A549 (cell line): ENCODE data around the gene MRPL27. TPM values are rescaled to one million over a fixed set of nuclear protein-coding genes. Genes with fewer than 3 reads are reported as not detected.

ENCODE experiments used
- ATAC-seq, 2 experiments: fragments of 200-7000 bp in 1 of 2; fragments of >200 bp in 1 of 2; cut with Nextera tagmentation in 1 of 2; cut with Tn5 transposase in 1 of 2; 3 replicates each; pipeline versions ENCODE4 v1.8.0 to v1.9.1; 2018 to 2020; ENCODE audit warnings: mild to moderate bottlenecking in 1 of 2, moderate library complexity in 1 of 2
- CTCF ChIA-PET: fragments of 300-600 bp; sonication (Branson Sonifier 250); formaldehyde crosslinking; extraction: SDS; loops from one replicate; lab custom pipeline; 2021; ENCODE audit warnings: antibody characterized with exemption, inconsistent platforms; lab: Yijun Ruan, JAX
- POLR2A ChIA-PET: fragments of 350-600 bp; formaldehyde crosslinking; extraction: SDS; loops from one replicate; lab custom pipeline; 2021; ENCODE audit warnings: antibody characterized with exemption, inconsistent platforms; lab: Yijun Ruan, JAX
- DNase-seq, 2 experiments: peaks; one replicate each; pipeline versions ENCODE4 v3.0.0 to v3.0.0-alpha.2; 2011 to 2016; ENCODE audit warnings: low read depth in 1 of 2, low spot score in 1 of 2
- FAIRE-seq: peaks from 2 replicates; lab custom pipeline; 2011; peaks lifted over from hg19 to GRCh38; lab: Jason Lieb, UNC
- H3K27ac ChIP-seq, 2 experiments: fragments of >200 bp; sonication (Bioruptor Twin); formaldehyde crosslinking; 3 replicates each; pipeline ENCODE4 v1.5.1; 2016 to 2017
- H3K4me1 ChIP-seq: fragments of >200 bp; sonication (Bioruptor Twin); formaldehyde crosslinking; 3 replicates; pipeline ENCODE4 v1.6.1; 2016
- H3K4me2 ChIP-seq: fragments of >200 bp; sonication (Bioruptor Twin); formaldehyde crosslinking; 3 replicates; pipeline ENCODE4 v1.6.1; 2016
- H3K4me3 ChIP-seq: fragments of >200 bp; sonication (Bioruptor Twin); formaldehyde crosslinking; 3 replicates; pipeline ENCODE4 v1.5.1; 2016
- H3K9me3 ChIP-seq: fragments of >200 bp; sonication (Bioruptor Twin); formaldehyde crosslinking; 3 replicates; pipeline ENCODE4 v1.6.1; 2016
- CEBPB ChIP-seq, 2 experiments: fragments of >200 bp in 1 of 2; sonication (Bioruptor Twin) in 1 of 2; formaldehyde crosslinking in 1 of 2; IDR thresholded peaks; 2 replicates each; pipeline ENCODE4 v1.6.1; 2012 to 2016
- CTCF ChIP-seq: fragments of >200 bp; sonication (Bioruptor Twin); formaldehyde crosslinking; IDR thresholded peaks from 3 replicates; pipeline ENCODE4 v1.5.1; 2016
- GATA3 ChIP-seq: IDR thresholded peaks from 2 replicates; pipeline ENCODE4 v1.6.1; 2012; ENCODE audit warnings: borderline replicate concordance
- HMGXB4 ChIP-seq: fragments of 250-450 bp; sonication (Bioruptor Pico); IDR thresholded peaks from 2 replicates; pipeline ENCODE4 v1.5.0; 2021; ENCODE audit warnings: mild to moderate bottlenecking, moderate library complexity, borderline replicate concordance
- HOXB13 ChIP-seq: fragments of 250-450 bp; sonication (Bioruptor Pico); IDR thresholded peaks from 2 replicates; pipeline ENCODE4 v1.5.0; 2020; ENCODE audit warnings: low read depth, mild to moderate bottlenecking, moderate library complexity
- JUN ChIP-seq, 2 experiments: fragments of >200 bp; sonication (Bioruptor Twin); formaldehyde crosslinking; IDR thresholded peaks; 2 replicates in 1 of 2; 3 replicates in 1 of 2; pipeline ENCODE4 v1.6.1; 2016 to 2017
- KDM5A ChIP-seq: fragments of 200-600 bp; sonication (generic); IDR thresholded peaks from 2 replicates; pipeline ENCODE4 v1.6.1; 2016; ENCODE audit warnings: antibody characterized with exemption, mild to moderate bottlenecking
- MAZ ChIP-seq: fragments of 150-350 bp; IDR thresholded peaks from 2 replicates; pipeline ENCODE4 v1.6.1; 2014; ENCODE audit warnings: antibody characterized with exemption, low read depth, low read length, borderline replicate concordance
- MYC ChIP-seq: IDR thresholded peaks from 2 replicates; pipeline ENCODE4 v1.6.1; 2012; ENCODE audit warnings: mild to moderate bottlenecking, inconsistent platforms, low read length, improper control_type of control experiment, borderline replicate concordance
- NFE2L2 ChIP-seq: fragments of 150-350 bp; conservative IDR thresholded peaks from 2 replicates; pipeline ENCODE4 v1.6.1; 2014; ENCODE audit warnings: low read length
- NR3C1 ChIP-seq: fragments of >200 bp; sonication (Bioruptor Twin); formaldehyde crosslinking; IDR thresholded peaks from 3 replicates; pipeline ENCODE4 v1.6.1; 2017
- PBX3 ChIP-seq: IDR thresholded peaks from 2 replicates; pipeline ENCODE4 v1.6.1; 2012
- RAD21 ChIP-seq, 2 experiments: fragments of >200 bp in 1 of 2; sonication (Bioruptor Twin) in 1 of 2; formaldehyde crosslinking in 1 of 2; IDR thresholded peaks in 1 of 2; conservative IDR thresholded peaks in 1 of 2; 2 replicates in 1 of 2; 3 replicates in 1 of 2; pipeline ENCODE4 v1.6.1; 2012 to 2018; ENCODE audit warnings: inconsistent platforms in 1 of 2
- RCOR1 ChIP-seq: fragments of 150-350 bp; IDR thresholded peaks from 2 replicates; pipeline ENCODE4 v1.6.1; 2014; ENCODE audit warnings: antibody characterized with exemption, low read length, low read depth
- SMC3 ChIP-seq: fragments of >200 bp; sonication (Bioruptor Twin); formaldehyde crosslinking; IDR thresholded peaks from 3 replicates; pipeline ENCODE4 v1.6.1; 2018; ENCODE audit warnings: inconsistent platforms
- SREBF2 ChIP-seq: fragments of 450-650 bp; IDR thresholded peaks from 2 replicates; pipeline ENCODE4 v1.6.1; 2014; ENCODE audit warnings: mild to moderate bottlenecking, moderate library complexity
- WGBS: methylation state at CpG from one replicate; pipeline ENCODE4 v1.1.6; 2017; ENCODE audit errors: missing lambda C conversion rate; 5-methylcytosine and 5-hydroxymethylcytosine counted together
- polyA plus RNA-seq, 4 experiments: library from polyadenylated mRNA; depleted of rRNA in 3 of 4; stranded (reverse); fragments of >200 nt; fragmentation: RNase III in 1 of 4; extraction: RNeasy Plus Mini Kit Qiagen cat#74134 plus additional on column Dnase treatment in 1 of 4; gene quantifications; 2 replicates in 3 of 4; 3 replicates in 1 of 4; pipeline ENCODE4 v1.2.3, GENCODE V29; 2011 to 2017
- TF ChIP-seq, protein P1 (sequence below): fragments of 250-450 bp; sonication (Bioruptor Pico); IDR thresholded peaks from 2 replicates; pipeline ENCODE4 v1.5.0; 2020; ENCODE audit warnings: low read depth, mild to moderate bottlenecking, moderate library complexity

MRPL27 gene
- polyA plus RNA-seq, 2 of the 4 experiments (the other 2 are of a cell fraction) = 149 to 155 TPM

DNA sequence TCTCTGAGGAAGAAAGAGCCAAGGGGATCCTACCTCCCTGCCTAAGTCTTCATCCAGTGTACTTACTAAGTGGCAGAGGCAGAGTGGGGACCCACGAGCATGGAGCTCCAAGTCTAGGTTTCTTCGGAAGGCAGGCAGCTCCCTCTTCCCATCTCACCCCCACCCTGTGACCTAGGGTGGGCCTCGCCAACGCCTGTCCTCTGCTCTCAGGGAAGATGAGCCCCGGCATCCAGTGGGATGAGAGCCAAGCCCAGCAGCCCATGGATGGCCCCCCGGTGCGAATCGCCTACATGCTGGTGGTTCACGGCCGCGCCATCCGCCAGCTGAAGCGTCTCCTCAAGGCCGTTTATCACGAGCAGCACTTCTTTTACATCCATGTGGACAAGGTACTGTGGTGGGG, 18.8 kb downstream of the MRPL27 start (continued):
- TF ChIP-seq CEBPB (IDR thresholded peaks at IDR 0.05) = no peak
- no peak for TF ChIP-seq GATA3
- no peak for TF ChIP-seq SREBF2
- no peak for TF ChIP-seq MYC
- no peak for TF ChIP-seq CTCF
- TF ChIP-seq PBX3 = no peak
- no peak for TF ChIP-seq RCOR1
- TF ChIP-seq NR3C1 = no peak
- no peak for TF ChIP-seq MAZ
- TF ChIP-seq KDM5A = no peak
- TF ChIP-seq RAD21 (conservative IDR thresholded peaks at IDR 0.05 in 1 of 2, IDR thresholded peaks at IDR 0.05 in 1 of 2) = no peak

- ChIA-PET CTCF (interaction anchor here (0.6 to 2.6 kb wide), 3 partner anchors 9 to 57 kb away, joined by 4 to 8 read pairs (median 6); partner anchors contain the start of gene LRRC59), POLR2A (no interaction called here)
- H3K4me1 ChIP-seq = peaks cover 2% of the 10 kb centered on the region; the same call in 2 of the 3 replicates
- H3K4me3 ChIP-seq = no peak overlapping the region
- no peak overlapping the region for H3K27ac ChIP-seq
- FAIRE-seq (no peak), ATAC-seq (no peak), DNase-seq (no peak)
- no peaks in the 10 kb centered on the region for H3K9me3 ChIP-seq
- H3K4me2 ChIP-seq = no peak overlapping the region
- TF ChIP-seq NFE2L2 (no peak), SMC3 (no peak), KDM5A (no peak), JUN (IDR thresholded peaks at IDR 0.05) (no peak), HOXB13 (CRISPR knock-in tag) (no peak), RCOR1 (no peak), RAD21 (conservative IDR thresholded peaks at IDR 0.05 in 1 of 2, IDR thresholded peaks at IDR 0.05 in 1 of 2) (no peak), HMGXB4 (no peak)
- TF ChIP-seq, protein P1, sequence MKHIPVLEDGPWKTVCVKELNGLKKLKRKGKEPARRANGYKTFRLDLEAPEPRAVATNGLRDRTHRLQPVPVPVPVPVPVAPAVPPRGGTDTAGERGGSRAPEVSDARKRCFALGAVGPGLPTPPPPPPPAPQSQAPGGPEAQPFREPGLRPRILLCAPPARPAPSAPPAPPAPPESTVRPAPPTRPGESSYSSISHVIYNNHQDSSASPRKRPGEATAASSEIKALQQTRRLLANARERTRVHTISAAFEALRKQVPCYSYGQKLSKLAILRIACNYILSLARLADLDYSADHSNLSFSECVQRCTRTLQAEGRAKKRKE (CRISPR knock-in tag) = no peak
- 95% methylated on average over 22 of the region's 27 CpGs for WGBS
These were observed 19.3 kb downstream of the MRPL27 start for GRCh38 chr17:50353600-50354195.
